Activated CD4-positive, alpha-beta T cell treated with anti-CD3 and anti-CD28 coated beads, Interleukin-2, Interleukin-4, amounts not matched to agents 100 ng/mL and 50 ng/mL, durations not matched to agents 16 hours and 8 hours (primary cell): Measurements from ENCODE around the gene TUSC2.
"Not testable (repeated sequence)": the region's sequence is repeated elsewhere in the genome, so short reads cannot be mapped to it uniquely, and the experiment has no call there.

ENCODE experiments used
- DNase-seq: peaks from one replicate; pipeline ENCODE4 v3.0.0-alpha.2; 2020; ENCODE audit warnings: low spot score

The TUSC2 gene

DNA sequence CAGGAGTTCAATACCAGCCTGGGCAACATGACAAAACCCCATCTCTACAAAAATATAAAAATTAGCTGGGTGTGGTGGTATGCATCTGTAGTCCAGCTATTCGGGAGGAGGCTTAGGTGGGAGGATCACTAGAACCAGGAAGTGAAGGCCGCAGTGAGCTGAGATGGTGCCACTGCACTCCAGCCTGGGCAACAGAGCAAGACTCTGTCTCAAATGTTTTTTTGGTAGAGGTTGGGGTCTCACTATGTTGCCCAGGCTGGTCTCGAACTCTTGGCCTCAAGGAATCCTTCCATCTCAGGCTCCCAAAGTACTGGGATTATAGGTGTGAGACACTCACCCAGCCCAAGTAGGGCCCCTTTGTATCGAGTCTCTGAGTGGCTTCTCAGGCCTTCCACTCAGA lies 33.9 kb downstream of the TUSC2 start:
- DNase-seq, result no peak

DNA sequence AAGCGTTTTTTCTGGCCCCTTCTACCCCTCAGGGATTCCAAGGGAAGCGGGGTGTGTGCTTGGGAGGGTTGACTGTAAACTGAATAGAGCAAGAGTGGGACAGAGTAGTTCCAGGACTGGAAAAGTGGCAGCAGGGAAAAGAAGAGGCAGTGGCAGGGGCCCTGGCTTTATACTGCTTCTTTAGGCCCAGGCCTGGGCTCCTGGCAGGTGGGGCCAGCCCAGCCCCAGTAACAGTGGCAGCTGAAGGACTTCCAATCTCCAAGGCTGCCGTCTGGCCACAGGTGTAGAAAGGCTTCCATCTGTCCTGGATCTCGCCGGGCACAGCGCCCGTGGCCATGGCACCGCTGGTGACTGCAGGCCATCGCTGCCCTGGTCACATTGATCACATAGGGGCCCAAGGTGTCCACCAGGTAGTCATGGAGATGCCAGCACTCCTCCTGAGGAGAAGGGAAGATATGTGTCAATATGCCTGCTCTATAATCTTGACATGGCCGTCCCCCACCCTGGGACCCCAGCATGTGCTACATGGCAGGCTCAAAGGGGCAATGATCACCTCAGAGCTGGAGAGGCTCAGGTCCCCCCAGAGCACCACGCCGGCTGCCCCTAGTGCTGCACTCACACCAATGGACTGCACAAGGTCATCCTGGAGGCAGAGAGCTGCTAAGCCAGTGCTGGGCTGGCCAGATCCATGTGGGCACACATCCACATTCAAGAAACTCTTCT lies 34.8 kb downstream of the TUSC2 start:
- no peak for DNase-seq

DNA sequence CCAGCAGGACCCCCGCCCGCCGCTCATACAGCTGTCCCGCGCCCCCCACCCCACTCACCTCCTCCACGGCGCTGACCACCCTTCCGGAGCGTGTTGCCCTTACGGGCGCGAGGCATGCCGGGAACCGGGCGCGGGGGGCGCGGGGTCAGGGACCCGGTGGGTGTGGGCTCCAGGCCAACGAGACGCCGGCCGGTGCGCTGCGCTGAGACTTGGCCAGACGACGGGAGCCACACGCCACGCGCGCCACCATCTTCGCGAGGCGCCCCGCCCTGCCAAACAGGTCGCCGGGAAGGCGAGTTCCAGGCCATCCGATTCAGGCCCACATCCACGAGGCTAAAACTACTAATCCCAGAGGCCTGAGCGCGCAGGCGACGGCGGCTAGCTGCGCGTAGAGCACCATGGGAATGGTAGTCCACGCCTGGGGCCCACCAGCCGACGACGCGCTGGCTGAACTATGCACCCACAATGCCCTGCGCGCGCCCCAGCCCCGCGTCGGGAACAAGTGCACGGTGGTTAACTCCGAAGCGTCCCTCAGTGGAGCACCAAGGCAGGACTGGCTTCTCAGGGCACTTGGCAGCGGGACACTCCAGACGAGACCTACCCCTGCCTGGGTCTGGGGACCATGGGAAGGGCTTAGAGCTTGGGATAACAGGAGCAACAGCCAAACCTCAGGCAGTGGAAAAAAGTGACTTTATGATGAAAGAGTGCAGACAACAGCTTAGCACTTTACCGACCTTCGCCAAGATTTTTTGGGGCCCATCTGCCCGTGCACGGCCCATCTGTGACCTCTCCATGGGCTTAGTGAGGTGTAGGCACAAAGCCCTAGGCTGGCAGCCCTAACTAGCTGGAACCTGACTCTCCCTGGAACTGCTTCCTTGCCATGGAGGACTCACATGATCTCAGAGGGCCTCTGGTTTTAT lies 35.6 kb downstream of the TUSC2 start, which contains the start of gene IFRD2:
Gene IFRD2 (minus strand): TSS at position 271 of the 920 bp plus-strand sequence. CDS start 155 bp downstream, at position 116.
- peak; percentile 99 for DNase-seq

DNA sequence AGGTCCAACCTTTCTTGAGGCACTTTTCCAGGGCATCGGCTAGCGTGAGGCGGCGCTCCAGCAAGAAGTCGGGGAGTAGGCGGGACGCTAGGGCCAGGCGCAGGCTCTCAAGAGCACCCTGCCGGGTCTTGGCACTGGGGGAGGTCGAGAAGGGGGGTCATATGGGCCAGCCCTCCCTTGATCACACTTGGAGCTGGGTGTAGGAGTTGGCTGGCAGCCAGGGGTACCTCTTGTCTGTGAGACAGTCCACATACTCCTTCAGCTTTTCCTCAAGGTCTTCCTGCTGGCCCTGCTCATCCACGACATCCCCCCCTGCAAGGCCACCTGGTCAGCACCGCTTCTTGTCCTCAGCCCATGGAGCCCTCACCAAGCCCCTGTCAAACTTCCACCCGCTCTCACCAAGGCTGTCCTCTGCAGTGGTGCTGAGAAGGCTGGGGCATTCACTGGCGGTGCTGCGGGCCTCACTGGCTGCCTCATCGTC lies 37.8 kb downstream of the TUSC2 start:
- DNase-seq, result no peak

DNA sequence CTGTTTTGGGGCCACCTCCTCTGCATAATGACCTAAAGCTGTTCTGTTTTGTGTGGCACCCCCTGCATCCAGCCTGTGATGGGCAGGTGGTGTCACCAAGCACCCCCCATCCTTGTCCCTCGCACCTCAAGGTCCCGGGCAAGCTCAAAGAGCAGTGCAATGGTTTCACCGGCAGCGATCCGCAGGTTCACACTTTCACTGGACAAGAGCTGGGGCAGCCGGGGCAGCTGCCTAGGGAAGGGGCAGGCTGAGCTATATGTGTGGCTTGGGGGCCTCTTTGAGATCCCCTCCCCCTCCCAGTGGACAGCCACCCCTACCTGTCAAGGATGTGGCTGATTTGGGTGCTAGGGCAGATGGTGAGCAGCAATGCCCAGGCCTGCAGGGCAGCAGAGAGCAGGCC lies 38.9 kb downstream of the TUSC2 start:
- DNase-seq, result no peak

DNA sequence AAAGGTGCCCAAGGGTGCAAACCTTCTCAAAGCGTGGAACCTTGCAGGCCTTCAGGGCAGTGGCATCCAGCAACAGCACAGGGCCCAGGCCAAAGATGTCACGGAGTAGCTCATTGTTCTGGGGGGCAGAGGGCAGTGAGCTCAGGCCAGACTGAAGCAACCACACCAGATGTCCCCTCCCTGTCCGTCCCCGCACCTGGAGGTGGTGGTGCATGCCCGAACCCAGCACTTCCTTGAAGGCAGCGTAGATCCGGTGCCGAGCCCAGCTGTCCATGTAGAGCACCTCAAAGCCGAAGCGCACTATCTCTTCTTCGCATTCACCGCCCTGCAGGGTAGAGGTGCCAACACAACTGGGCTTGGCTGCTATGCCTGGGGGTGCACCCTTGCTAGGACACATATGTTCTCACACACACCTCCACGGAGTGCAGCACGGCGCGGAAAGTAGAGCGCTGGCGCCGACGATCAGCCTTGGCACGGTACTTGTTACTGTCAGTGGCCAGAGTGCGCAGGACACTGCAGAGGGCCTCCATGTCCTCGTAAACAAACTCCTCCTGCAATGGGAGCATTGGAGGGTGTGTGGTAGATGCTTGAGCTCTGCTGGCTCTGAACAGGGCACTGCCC lies 39.5 kb downstream of the TUSC2 start:
- DNase-seq, result no peak

DNA sequence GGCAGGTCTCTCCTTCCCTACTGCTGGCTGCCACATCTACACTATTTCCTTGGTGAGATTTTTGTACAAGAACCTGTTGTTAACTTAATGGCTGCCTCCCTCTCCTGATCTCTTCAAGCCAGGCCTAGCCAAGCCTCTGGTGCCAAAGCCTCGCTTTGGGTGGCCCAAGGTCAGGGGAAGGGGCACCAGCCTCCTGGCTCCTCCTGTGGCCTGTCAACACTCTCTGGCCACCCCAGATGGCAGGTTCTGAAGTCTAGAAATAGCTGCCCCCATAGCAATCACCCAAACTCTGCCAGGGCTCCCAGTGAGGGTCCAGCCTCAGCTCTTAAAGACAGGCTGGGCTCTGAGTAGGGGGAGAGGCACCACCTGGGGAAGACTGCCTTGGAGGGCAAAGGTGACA lies 40.8 kb downstream of the TUSC2 start:
- no peak for DNase-seq

DNA sequence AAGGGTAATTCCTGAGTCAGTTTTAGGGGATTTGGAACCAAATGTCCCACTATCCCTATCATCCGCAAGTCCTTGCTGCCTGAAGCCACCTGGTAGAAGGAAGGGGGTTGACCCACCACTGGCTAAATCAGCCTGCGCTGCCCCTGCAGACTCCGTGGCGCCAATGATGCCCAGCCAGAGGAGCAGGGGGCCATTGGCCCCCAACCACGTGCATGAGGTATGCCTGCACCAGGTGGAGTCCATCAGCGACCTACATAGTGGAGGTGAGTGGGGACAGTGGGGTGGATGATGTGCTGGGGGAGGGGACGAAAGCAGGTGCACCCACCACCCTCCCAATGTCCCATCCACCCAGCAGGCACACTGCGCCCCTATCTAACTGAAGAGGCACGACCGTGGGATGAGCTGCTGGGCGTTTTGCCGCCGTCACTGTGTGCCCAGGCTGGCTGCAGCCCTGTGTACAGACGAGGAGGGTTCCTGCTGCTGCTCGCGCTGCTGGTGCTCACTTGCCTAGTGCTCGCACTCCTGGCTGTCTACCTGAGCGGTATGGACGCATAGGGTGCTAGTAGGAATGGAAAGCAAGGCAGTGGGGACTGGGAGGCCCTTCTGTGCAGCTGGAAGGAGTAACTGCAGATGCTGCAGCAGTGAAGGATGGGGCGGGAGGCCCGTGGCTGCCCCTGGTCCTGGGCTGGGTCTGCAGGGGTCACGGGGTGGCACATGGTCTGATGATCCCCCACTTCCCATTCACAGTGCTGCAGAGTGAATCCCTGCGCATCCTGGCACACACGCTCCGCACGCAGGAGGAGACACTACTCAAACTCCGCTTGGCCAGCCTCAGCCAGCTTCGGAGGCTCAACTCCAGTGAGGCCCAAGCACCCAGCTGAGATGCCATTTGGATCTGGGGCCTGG lies 41.4 kb downstream of the TUSC2 start:
- no peak for DNase-seq

DNA sequence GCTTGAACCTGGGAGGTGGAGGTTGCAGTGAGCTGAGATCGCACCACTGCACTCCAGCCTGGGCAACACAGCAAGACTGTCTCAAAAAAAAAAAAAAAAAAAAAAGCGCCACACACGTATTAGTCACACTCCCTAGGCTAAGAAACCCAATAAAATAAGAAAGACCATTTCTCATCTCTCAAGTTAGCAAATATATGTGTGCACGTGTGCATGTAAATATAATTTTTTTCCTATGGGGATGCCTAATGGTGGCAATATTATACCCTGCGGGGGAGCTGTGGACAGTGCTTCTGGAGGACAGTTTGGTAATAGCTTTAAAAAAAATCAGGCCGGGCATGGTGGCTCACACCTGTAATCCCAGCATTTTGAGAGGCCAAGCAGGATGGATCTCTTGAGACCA lies 43.9 kb downstream of the TUSC2 start:
- DNase-seq, result not testable (repeated sequence)

DNA sequence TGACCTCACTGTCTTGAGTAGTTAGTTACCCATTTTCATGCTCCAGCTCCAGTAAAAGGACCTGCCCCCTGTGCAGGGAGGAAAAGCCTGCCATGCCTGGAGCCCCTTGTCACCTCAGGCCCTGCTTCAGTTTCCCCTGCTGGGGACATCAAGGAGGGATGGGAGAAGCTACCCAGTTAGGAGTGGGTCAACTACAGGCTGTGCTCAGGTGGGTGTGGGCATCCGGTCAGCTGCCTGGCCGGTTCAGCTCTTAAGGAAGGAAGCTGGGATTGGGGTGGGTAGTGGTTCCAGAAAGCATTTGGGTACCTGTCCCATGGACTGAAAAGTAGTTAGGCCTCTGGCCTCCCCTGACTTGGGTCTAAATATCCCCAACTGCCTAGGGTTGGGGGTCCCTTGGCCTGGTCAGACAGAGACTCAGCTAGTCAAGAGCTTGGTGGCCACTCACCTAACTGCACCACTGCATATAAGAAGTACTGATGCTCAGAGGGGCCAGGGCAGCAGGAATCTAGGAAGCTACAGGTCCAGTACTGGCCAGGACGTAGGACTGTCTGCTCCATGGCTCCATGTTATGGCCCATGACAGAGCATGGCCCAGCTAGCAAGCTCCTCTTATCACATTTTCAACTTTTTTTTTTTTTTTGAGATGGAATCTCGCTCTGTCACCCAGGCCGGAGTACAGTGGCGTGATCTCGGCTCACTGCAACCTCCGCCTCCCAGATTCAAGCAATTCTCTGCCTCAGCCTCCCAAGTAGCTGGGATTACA lies 48.6 kb downstream of the TUSC2 start:
- DNase-seq, result no peak

DNA sequence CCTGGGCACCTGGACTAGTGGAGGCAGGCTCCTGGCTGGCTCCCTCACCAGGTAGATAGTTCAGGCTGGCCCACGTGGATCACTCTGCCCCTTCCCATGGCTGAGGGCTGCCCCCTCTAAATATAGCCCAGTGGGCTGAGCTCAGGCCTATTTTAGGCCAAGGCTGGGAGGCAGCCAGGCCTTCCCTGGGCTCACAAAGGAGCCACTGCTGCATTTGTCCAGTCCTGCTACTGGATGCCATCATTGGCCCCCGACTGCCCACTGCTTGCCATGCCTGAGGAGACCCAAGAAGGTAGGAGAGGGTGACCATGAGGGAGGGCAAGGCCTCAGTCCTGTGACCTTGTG lies 49.2 kb downstream of the TUSC2 start, which contains the start of gene LSMEM2:
Gene LSMEM2 (plus strand): TSS at position 208 of the 345 bp plus-strand sequence. CDS start 27 bp downstream, at position 235.
- DNase-seq, result no peak

DNA sequence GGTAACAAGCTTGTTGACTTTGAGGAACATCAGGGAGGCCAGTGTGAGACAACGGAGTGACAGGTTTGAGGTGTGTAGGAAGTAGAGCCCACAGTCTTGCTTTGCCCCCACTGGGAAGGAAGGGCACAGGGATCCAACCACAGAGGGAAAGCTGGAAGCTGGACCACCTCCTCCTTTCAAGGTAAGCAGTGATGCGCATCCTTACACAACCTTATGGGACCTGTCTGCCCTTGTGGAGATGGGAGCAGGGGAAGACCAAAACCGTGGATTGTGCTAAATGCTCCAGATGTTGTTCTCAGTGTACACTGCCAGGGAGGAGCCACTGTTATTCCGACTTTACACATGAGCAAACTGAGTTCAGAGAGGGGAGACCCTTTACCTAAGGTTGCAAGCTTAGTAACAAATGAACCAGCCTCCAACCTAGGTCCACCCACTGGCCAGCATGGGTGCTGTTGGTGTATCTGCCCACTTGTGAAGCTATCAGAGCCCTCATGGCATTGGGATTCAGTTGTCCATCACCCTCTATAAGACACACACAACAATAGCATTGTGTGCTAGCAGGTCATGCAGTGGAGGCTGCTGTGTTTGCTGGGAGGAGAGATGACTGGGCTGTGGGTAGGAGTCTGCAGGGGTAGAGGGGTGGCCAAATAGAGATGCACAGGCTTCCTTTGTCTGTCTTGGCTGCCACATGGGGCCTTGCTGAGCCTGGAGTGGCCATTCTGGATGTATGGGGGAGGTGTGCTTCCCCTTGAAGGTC lies 49.7 kb downstream of the TUSC2 start:
- no peak for DNase-seq

DNA sequence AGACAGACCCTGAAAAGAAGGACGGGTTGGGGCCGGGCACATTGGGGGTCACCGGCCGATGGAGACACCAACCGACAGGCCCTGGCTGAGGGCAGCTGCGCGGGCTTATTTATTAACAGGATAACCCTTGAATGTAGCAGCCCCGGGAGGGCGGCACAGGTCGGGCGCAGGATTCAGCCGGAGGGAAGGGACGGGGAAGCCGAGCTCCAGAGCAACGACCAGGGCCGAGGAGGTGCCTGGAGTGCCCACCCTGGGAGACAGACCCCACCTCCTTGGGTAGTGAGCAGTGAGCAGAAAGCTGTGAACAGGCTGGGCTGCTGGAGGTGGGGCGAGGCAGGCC lies 51.3 kb downstream of the TUSC2 start:
- no peak for DNase-seq

DNA sequence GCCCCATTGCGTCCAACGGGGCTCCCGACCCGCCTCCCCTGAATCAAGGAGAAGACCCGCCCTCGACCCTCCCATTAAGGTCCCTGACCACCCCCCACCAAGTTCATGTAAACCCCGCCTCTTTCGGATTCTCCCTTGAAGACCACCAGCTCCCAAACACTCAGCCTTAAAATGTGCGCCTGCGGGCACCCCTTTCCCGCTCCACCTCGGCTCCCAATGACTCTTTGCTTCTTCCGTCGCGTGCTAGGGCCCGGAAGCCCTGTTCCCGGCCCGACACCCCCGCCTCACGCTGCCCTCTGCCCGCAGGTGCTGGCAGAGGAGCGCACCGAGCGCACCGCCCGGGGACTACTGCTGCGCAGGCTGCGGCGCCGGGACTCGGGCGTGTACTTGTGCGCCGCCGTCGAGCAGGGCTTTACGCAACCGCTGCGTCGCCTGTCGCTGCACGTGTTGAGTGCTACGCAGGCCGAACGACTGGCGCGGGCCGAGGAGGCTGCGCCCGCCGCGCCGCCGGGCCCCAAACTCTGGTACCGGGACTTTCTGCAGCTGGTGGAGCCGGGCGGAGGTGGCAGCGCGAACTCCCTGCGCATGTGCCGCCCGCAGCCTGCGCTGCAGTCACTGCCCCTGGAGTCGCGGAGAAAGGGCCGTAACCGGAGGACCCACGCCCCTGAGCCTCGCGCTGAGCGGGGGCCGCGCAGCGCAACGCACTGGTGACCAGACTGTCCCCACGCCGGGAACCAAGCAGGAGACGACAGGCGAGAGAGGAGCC lies 51.8 kb downstream of the TUSC2 start:
- DNase-seq, result peak; percentile 15

DNA sequence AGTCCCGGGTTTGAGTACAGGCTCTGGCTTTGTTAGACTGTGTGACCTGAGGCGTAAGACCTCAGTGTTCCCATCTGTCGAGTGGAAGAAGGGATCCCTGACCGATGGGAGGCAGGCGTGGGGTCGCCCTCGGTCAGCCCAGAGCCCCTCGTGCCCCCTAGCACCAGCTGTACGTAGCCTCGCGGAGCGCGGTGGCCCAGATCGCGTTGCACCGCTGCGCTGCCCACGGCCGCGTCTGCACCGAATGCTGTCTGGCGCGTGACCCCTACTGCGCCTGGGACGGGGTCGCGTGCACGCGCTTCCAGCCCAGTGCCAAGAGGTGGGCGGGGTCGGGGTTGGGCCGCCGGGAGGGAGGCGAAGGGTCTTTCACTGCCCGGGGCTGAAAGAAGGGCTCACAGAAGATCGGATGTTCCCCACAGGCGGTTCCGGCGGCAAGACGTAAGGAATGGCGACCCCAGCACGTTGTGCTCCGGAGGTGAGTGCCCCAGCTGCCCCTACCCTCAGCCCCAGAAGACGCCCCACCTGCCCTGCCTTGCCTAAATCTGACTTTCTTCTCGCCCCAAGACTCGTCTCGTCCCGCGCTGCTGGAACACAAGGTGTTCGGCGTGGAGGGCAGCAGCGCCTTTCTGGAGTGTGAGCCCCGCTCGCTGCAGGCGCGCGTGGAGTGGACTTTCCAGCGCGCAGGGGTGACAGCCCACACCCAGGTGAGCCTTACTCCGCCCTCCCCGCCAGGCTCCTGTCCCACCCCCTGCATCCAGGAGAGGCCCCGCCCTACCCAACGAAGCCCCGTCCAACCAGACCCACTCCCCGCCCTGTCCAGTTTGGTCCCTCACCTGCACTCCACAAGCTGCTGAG lies 52.7 kb downstream of the TUSC2 start:
- no peak for DNase-seq
